ENCODE data around the gene PALM.

DNA sequence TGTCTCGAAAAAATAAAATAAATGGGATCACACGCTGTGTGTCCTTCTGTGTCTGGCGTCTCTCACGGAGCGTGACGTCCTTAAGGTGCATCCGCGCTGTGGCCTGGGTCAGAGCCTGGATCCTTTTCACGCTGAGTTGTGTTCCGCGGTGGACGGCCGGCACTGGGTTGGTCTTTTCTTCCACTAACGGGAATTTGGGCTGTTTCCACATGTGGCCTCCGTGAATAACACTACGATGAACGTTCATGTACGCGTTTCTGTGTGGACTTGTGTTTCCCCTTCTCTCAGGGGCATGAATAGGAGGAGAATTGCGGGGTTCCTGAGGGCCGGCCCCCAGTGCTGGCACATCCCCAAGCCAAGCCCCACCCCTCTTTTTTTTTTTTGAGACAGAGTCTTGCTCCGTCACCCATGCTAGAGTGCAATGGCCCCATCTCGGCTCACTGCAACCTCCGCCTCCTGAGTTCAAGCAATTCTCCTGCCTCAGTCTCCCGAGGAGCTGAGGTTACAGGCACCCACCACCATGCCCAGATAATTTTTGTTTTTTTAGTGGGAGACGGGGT lies 82.4 kb downstream of the PALM start:
- TF ChIP-seq, protein P1, sequence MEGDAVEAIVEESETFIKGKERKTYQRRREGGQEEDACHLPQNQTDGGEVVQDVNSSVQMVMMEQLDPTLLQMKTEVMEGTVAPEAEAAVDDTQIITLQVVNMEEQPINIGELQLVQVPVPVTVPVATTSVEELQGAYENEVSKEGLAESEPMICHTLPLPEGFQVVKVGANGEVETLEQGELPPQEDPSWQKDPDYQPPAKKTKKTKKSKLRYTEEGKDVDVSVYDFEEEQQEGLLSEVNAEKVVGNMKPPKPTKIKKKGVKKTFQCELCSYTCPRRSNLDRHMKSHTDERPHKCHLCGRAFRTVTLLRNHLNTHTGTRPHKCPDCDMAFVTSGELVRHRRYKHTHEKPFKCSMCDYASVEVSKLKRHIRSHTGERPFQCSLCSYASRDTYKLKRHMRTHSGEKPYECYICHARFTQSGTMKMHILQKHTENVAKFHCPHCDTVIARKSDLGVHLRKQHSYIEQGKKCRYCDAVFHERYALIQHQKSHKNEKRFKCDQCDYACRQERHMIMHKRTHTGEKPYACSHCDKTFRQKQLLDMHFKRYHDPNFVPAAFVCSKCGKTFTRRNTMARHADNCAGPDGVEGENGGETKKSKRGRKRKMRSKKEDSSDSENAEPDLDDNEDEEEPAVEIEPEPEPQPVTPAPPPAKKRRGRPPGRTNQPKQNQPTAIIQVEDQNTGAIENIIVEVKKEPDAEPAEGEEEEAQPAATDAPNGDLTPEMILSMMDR (IDR thresholded peaks at IDR 0.05): no peak
- TF ChIP-seq POLR2A (IDR thresholded peaks at IDR 0.05): no peak
